Endothelial cell (in vitro differentiated cells): ENCODE results near the gene KIAA1755. TPM values are rescaled to one million over a fixed set of nuclear protein-coding genes. Genes with fewer than 3 reads are reported as not detected.

Source experiments
- DNase-seq: peaks from one replicate; pipeline ENCODE4 v3.0.0; 2021; ENCODE audit warnings: low spot score
- H3K27ac Mint-ChIP-seq: one replicate; pipeline ENCODE4 v1.8.0; 2021; ENCODE audit warnings: mixed read lengths, inconsistent platforms; ENCODE audit not compliant: unreplicated experiment
- H3K27me3 Mint-ChIP-seq: one replicate; pipeline ENCODE4 v1.8.0; 2021; ENCODE audit warnings: mild to moderate bottlenecking, moderate library complexity, mixed read lengths, inconsistent platforms; ENCODE audit not compliant: unreplicated experiment
- H3K36me3 Mint-ChIP-seq: one replicate; pipeline ENCODE4 v1.8.0; 2021; ENCODE audit warnings: mild to moderate bottlenecking, low read depth, mixed read lengths, inconsistent platforms; ENCODE audit not compliant: unreplicated experiment
- H3K4me1 Mint-ChIP-seq: one replicate; pipeline ENCODE4 v1.8.0; 2021; ENCODE audit warnings: mild to moderate bottlenecking, mixed read lengths, inconsistent platforms; ENCODE audit not compliant: unreplicated experiment
- H3K4me3 Mint-ChIP-seq: one replicate; pipeline ENCODE4 v1.8.0; 2021; ENCODE audit warnings: mild to moderate bottlenecking, mixed read lengths, inconsistent platforms; ENCODE audit not compliant: unreplicated experiment
- H3K9me3 Mint-ChIP-seq: one replicate; pipeline ENCODE4 v1.8.0; 2021; ENCODE audit warnings: mixed read lengths, inconsistent platforms; ENCODE audit not compliant: unreplicated experiment
- total RNA-seq: library from RNA; stranded (reverse); fragmentation: NEBNext Ultra II Directional; extraction: Animal tissue kit (Norgen Biotek cat#: 25700); gene quantifications from one replicate; pipeline ENCODE4 v1.2.1, GENCODE V29; 2021; ENCODE audit not compliant: unreplicated experiment
- TF ChIP-seq, protein P1 (sequence below): fragments of 200-600 bp; sonication (generic); IDR thresholded peaks from one replicate; pipeline ENCODE4 v1.5.0; 2021; ENCODE audit warnings: antibody characterized with exemption; ENCODE audit not compliant: unreplicated experiment

The KIAA1755 gene
- total RNA-seq, 1 donor from 2014 or later = not detected

DNA sequence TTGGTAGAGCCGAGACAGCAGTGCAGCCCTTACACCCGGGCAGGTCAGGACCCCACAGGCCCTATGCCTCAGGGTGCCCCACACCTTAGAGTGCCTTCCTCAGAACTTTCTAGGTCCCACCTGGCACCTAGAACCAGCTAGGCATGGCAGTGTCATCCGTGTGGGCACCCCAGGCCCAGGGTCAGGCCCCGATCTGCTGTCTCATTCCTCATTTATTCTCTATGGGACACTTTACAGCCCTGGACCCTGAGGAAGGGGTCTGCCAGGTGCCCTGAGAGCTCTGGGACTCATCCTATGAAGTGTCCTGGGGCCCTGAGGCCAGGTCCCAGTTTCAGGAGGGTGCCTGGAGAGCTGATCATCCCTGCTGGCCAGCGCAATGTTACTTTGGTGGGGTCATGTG is 35.3 kb upstream of the KIAA1755 start:
- no peak overlapping the region for H3K27ac Mint-ChIP-seq
- H3K27me3 Mint-ChIP-seq = peaks cover 2% of the 10 kb centered on the region
- no peaks in the 10 kb centered on the region for H3K36me3 Mint-ChIP-seq
- TF ChIP-seq, protein P1, sequence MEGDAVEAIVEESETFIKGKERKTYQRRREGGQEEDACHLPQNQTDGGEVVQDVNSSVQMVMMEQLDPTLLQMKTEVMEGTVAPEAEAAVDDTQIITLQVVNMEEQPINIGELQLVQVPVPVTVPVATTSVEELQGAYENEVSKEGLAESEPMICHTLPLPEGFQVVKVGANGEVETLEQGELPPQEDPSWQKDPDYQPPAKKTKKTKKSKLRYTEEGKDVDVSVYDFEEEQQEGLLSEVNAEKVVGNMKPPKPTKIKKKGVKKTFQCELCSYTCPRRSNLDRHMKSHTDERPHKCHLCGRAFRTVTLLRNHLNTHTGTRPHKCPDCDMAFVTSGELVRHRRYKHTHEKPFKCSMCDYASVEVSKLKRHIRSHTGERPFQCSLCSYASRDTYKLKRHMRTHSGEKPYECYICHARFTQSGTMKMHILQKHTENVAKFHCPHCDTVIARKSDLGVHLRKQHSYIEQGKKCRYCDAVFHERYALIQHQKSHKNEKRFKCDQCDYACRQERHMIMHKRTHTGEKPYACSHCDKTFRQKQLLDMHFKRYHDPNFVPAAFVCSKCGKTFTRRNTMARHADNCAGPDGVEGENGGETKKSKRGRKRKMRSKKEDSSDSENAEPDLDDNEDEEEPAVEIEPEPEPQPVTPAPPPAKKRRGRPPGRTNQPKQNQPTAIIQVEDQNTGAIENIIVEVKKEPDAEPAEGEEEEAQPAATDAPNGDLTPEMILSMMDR = no peak
- H3K4me3 Mint-ChIP-seq = no peak overlapping the region
- no peaks in the 10 kb centered on the region for H3K9me3 Mint-ChIP-seq
- DNase-seq = no peak
- no peaks in the 10 kb centered on the region for H3K4me1 Mint-ChIP-seq

DNA sequence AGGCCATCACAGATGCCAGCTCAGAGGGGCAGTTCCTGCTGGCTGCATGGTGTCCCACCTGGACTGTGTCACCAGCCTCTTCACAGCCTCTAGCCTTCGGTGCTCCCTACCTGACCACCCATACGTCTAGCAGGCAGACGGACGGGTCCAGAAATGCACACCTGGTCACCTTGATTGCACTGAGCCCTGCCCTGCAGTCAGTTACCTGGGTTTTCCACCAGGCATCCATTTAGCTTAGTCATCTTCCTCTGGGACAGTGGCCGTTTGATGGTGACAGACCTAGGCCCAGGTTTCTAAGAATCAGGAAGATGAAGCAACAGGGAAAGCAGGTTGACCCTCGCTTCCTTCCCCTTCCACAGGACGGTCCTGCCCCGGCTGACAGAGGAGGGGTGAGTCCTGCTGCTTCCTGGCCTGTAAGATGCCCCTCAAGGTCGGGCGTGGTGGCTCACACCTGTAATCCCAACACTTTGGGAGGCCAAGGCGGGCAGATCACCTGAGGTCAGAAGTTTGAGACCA is 33.6 kb upstream of the KIAA1755 start:
- Mint-ChIP-seq H3K36me3 (no peaks in the 10 kb centered on the region), H3K27me3 (peaks cover 2% of the 10 kb centered on the region), H3K4me1 (no peaks in the 10 kb centered on the region), H3K9me3 (no peaks in the 10 kb centered on the region), H3K27ac (no peak overlapping the region), H3K4me3 (no peak overlapping the region)
- DNase-seq = no peak
- TF ChIP-seq, protein P1 = no peak

DNA sequence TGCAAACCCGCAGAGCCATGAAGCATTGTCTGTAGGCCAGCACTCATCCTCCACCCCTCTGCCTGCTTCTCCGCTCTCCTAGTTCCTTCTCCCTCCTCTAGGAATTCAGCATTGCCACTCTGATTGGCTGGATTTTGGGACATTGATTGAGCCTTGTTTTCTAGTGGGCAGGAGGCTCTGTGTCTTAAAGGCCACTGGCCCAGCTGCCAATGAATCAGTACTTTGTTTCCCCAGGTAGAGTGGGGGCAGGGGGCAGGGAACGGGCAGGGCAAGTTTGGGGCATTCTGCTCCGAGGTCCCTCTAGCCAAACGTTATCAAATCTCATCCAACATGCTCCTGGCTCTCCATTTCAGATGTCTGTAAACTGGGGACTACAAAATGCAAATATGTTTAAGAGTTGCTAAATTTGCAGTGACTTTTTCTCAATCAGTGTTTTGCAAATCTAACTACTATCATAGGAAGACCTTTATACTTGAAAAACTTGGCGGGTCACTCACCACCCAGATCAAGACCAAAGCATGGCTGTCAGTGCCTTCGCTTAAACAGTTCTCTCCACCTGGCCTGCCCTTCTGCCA is 33.0 kb upstream of the KIAA1755 start:
- no peaks in the 10 kb centered on the region for H3K9me3 Mint-ChIP-seq
- H3K27me3 Mint-ChIP-seq = peaks cover 2% of the 10 kb centered on the region
- H3K36me3 Mint-ChIP-seq = no peaks in the 10 kb centered on the region
- TF ChIP-seq, protein P1 = no peak
- no peak for DNase-seq
- H3K27ac Mint-ChIP-seq = no peak overlapping the region
- no peak overlapping the region for H3K4me3 Mint-ChIP-seq
- no peaks in the 10 kb centered on the region for H3K4me1 Mint-ChIP-seq

DNA sequence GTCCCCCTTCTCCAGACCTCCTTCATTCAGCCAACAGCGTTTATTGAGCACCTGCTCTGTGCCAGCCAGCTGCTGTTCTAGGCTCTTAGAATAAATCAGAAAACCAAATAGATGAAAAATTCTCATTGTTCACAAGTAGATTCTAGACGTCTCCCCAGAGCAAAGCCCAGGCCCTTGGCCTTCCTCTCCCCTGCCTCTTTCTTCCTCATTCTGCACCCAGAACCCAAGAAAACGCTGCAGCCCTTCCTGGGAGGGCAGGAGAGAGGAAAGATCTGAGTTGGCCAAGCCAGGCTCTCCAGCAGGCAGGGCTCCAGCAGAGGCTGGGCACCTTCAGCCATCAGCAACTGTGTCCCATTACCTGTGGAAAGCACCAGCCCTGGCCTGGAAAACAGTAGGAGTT is 31.4 kb upstream of the KIAA1755 start:
- Mint-ChIP-seq H3K9me3 (no peaks in the 10 kb centered on the region), H3K4me1 (no peaks in the 10 kb centered on the region), H3K36me3 (no peaks in the 10 kb centered on the region), H3K27ac (no peak overlapping the region), H3K27me3 (peaks cover 2% of the 10 kb centered on the region), H3K4me3 (no peak overlapping the region)
- DNase-seq = no peak
- TF ChIP-seq, protein P1 = no peak
